Measurements from ENCODE around the gene PAEP. TPM values are rescaled to one million over a fixed set of nuclear protein-coding genes. Genes with fewer than 3 reads are reported as not detected.

The PAEP gene
- total RNA-seq, 2 experiments from 2014 or later: not detected

GRCh38 chr9:135611142-135611874 is 49.8 kb downstream of the PAEP start:
- ChIA-PET POLR2A (no interaction called here), CTCF (no interaction called here)
- DNase-seq (peak; percentile 4), ATAC-seq (no peak)
- no peak overlapping the region for H3K27ac Mint-ChIP-seq
- no peaks in the 10 kb centered on the region for H3K4me1 Mint-ChIP-seq (ENCODE audit: low read depth)
- no peaks in the 10 kb centered on the region for H3K27me3 Mint-ChIP-seq (ENCODE audit: low read depth)
- H3K9me3 Mint-ChIP-seq (ENCODE audit: insufficient read depth): no peaks in the 10 kb centered on the region
- no peak overlapping the region for H3K4me3 Mint-ChIP-seq
- no peaks in the 10 kb centered on the region for H3K36me3 Mint-ChIP-seq (ENCODE audit: low read depth)

- POLR2A ChIA-PET: no interaction called here
- CTCF ChIA-PET: no interaction called here
Observed at GRCh38 chr9:135611875-135612209, 50.3 kb downstream of the PAEP start.

GRCh38 chr9:135612437-135612836 is 50.9 kb downstream of the PAEP start:
- CTCF ChIA-PET: no interaction called here
- H3K9me3 Mint-ChIP-seq (ENCODE audit: insufficient read depth): no peaks in the 10 kb centered on the region
- no peak overlapping the region for H3K27ac Mint-ChIP-seq
- POLR2A ChIA-PET: no interaction called here
- no peak for DNase-seq
- no peak for ATAC-seq
- no peaks in the 10 kb centered on the region for H3K36me3 Mint-ChIP-seq (ENCODE audit: low read depth)
- H3K27me3 Mint-ChIP-seq (ENCODE audit: low read depth): no peaks in the 10 kb centered on the region
- H3K4me1 Mint-ChIP-seq (ENCODE audit: low read depth): no peaks in the 10 kb centered on the region
- H3K4me3 Mint-ChIP-seq: no peak overlapping the region

More at GRCh38 chr9:135611875-135612209, 50.3 kb downstream of the PAEP start:
- H3K9me3 Mint-ChIP-seq (ENCODE audit: insufficient read depth): no peaks in the 10 kb centered on the region
- H3K27ac Mint-ChIP-seq: no peak overlapping the region
- H3K36me3 Mint-ChIP-seq (ENCODE audit: low read depth): no peaks in the 10 kb centered on the region
- no peaks in the 10 kb centered on the region for H3K4me1 Mint-ChIP-seq (ENCODE audit: low read depth)
- H3K4me3 Mint-ChIP-seq: no peak overlapping the region
- DNase-seq: no peak
- no peaks in the 10 kb centered on the region for H3K27me3 Mint-ChIP-seq (ENCODE audit: low read depth)
- ATAC-seq: no peak

GRCh38 chr9:135612981-135613910 is 51.7 kb downstream of the PAEP start:
- DNase-seq: no peak
- POLR2A ChIA-PET: no interaction called here

GRCh38 chr9:135613946-135614805 is 52.6 kb downstream of the PAEP start:
- POLR2A ChIA-PET: no interaction called here
- no peak for DNase-seq
- Mint-ChIP-seq H3K27ac (no peak overlapping the region), H3K27me3 (ENCODE audit: low read depth) (no peaks in the 10 kb centered on the region), H3K4me1 (ENCODE audit: low read depth) (no peaks in the 10 kb centered on the region), H3K36me3 (ENCODE audit: low read depth) (no peaks in the 10 kb centered on the region), H3K4me3 (no peak overlapping the region), H3K9me3 (ENCODE audit: insufficient read depth) (no peaks in the 10 kb centered on the region)
- no peak for ATAC-seq
- CTCF ChIA-PET: no interaction called here

More at GRCh38 chr9:135612981-135613910, 51.7 kb downstream of the PAEP start:
- Mint-ChIP-seq H3K4me1 (ENCODE audit: low read depth) (no peaks in the 10 kb centered on the region), H3K27ac (no peak overlapping the region), H3K9me3 (ENCODE audit: insufficient read depth) (no peaks in the 10 kb centered on the region), H3K36me3 (ENCODE audit: low read depth) (no peaks in the 10 kb centered on the region), H3K27me3 (ENCODE audit: low read depth) (no peaks in the 10 kb centered on the region), H3K4me3 (no peak overlapping the region)
- no peak for ATAC-seq
- CTCF ChIA-PET: no interaction called here

GRCh38 chr9:135614821-135615665 is 53.5 kb downstream of the PAEP start:
- Mint-ChIP-seq H3K4me1 (ENCODE audit: low read depth) (no peaks in the 10 kb centered on the region), H3K27ac (no peak overlapping the region), H3K9me3 (ENCODE audit: insufficient read depth) (no peaks in the 10 kb centered on the region), H3K27me3 (ENCODE audit: low read depth) (no peaks in the 10 kb centered on the region), H3K36me3 (ENCODE audit: low read depth) (no peaks in the 10 kb centered on the region), H3K4me3 (no peak overlapping the region)
- no peak for ATAC-seq
- no peak for DNase-seq
- POLR2A ChIA-PET: no interaction called here
- CTCF ChIA-PET: no interaction called here

- CTCF ChIA-PET: no interaction called here
- Mint-ChIP-seq H3K27me3 (ENCODE audit: low read depth) (no peaks in the 10 kb centered on the region), H3K4me3 (no peak overlapping the region), H3K27ac (no peak overlapping the region), H3K36me3 (ENCODE audit: low read depth) (no peaks in the 10 kb centered on the region), H3K4me1 (ENCODE audit: low read depth) (no peaks in the 10 kb centered on the region), H3K9me3 (ENCODE audit: insufficient read depth) (no peaks in the 10 kb centered on the region)
- POLR2A ChIA-PET: no interaction called here
- ATAC-seq (no peak), DNase-seq (no peak)
Observed at GRCh38 chr9:135615666-135616618, 54.4 kb downstream of the PAEP start.

Other genes starting within 250 kb of the PAEP start
- not detected for gene PPP1R26, start 82.0 kb upstream of the PAEP start, total RNA-seq
- gene MRPS2, start 61.1 kb upstream of the PAEP start, total RNA-seq: 10 to 100 TPM; 28.4 to 32.9 TPM
- gene LCN1, start 40.3 kb upstream of the PAEP start, total RNA-seq: not detected
- gene OBP2A, start 15.6 kb upstream of the PAEP start, total RNA-seq: not detected
- not detected for gene GLT6D1, start 77.8 kb downstream of the PAEP start, total RNA-seq
- gene LCN9, start 101.6 kb downstream of the PAEP start, total RNA-seq: not detected
- gene SOHLH1, start 137.7 kb downstream of the PAEP start, total RNA-seq: not detected
- not detected for gene KCNT1, start 140.4 kb downstream of the PAEP start, total RNA-seq

All from activated CD8-positive, alpha-beta T cell treated with anti-CD3 and anti-CD28 coated beads, Interleukin-2, amount 10 ng/mL, durations not matched to agents 7 days and 5 days (primary cell).